Heart left ventricle (tissue), 16 donors: ENCODE measurements around the gene HOXD9. TPM values are rescaled to one million over a fixed set of nuclear protein-coding genes. Genes with fewer than 3 reads are reported as not detected.

Experiments
- ATAC-seq, 4 donors: fragments of 200-7000 bp; cut with Tn5 transposase; one replicate each; pipeline ENCODE4 v1.9.1; 2020 to 2022; ENCODE audit warnings: moderate library complexity in 4 of 4, mild to moderate bottlenecking in 3 of 4, moderate number of reproducible peaks in 1 of 4
- DNase-seq, 5 donors: peaks; one replicate each; pipeline ENCODE4 v3.0.0-alpha.2; 2020
- H3K27ac ChIP-seq, 12 donors: fragments of 200-600 bp; sonication (generic) in 4 of 12; one replicate each; pipeline versions ENCODE4 v1.5.0 to v1.8.0; 2016 to 2022; ENCODE audit warnings: mild to moderate bottlenecking in 2 of 12
- H3K27me3 ChIP-seq, 9 donors: fragments of 200-600 bp; sonication (generic) in 2 of 9; one replicate each; pipeline versions ENCODE4 v1.5.1 to v1.8.0; 2016 to 2022; ENCODE audit warnings: mild to moderate bottlenecking in 3 of 9
- H3K36me3 ChIP-seq, 9 donors: fragments of 200-600 bp; sonication (generic) in 2 of 9; one replicate each; pipeline versions ENCODE4 v1.5.0 to v1.8.0; 2018 to 2022; ENCODE audit warnings: mild to moderate bottlenecking in 2 of 9
- H3K4me1 ChIP-seq, 12 donors: fragments of 200-600 bp; sonication (generic) in 4 of 12; one replicate each; pipeline versions ENCODE4 v1.5.0 to v1.8.0; 2016 to 2022; ENCODE audit warnings: mild to moderate bottlenecking in 3 of 12
- H3K4me3 ChIP-seq, 12 donors: fragments of 200-600 bp; sonication (generic) in 4 of 12; one replicate each; pipeline versions ENCODE4 v1.5.0 to v1.8.0; 2017 to 2022; ENCODE audit warnings: mild to moderate bottlenecking in 9 of 12, moderate library complexity in 4 of 12
- H3K9me3 ChIP-seq, 12 donors: fragments of 200-600 bp; sonication (generic) in 4 of 12; one replicate each; pipeline versions ENCODE4 v1.5.0 to v1.8.0; 2016 to 2022; ENCODE audit warnings: mild to moderate bottlenecking in 1 of 12
- CTCF ChIP-seq, 12 donors: fragments of 200-600 bp; sonication (generic) in 4 of 12; IDR thresholded peaks; one replicate each; pipeline versions ENCODE4 v1.5.0 to v1.8.0; 2018 to 2022; ENCODE audit warnings: antibody characterized with exemption in 12 of 12, mild to moderate bottlenecking in 5 of 12
- POLR2A ChIP-seq, 2 donors: fragments of 450-650 bp; IDR thresholded peaks; one replicate each; pipeline ENCODE4 v1.6.1; 2017; ENCODE audit warnings: antibody characterized with exemption in 2 of 2, mild to moderate bottlenecking in 2 of 2, moderate library complexity in 2 of 2
- WGBS, 4 donors: extraction: QIAGEN DNeasy Blood & Tissue Kit in 2 of 4; methylation state at CpG; one replicate each; pipeline versions ENCODE4 v1.1.5 to v1.1.7; 2013 to 2018; 5-methylcytosine and 5-hydroxymethylcytosine counted together
- intact Hi-C, 10 donors: fragments of 100-400 bp; cut with DNase I; formaldehyde crosslinking; loops; one replicate each; pipeline versions ENCODE4 v1.11.1 to v1.14.2; 2022
- polyA plus RNA-seq, 2 donors: library from polyadenylated mRNA; stranded (reverse); fragments of 200-250 nt; gene quantifications; one replicate each; pipeline ENCODE4 v1.2.3, GENCODE V29; 2013
- total RNA-seq, 9 donors: library from RNA; depleted of rRNA in 2 of 9; stranded (reverse); fragments of >200 nt in 2 of 9; fragmentation: NEBNext Ultra II Directional in 3 of 9; extraction: Animal tissue kit (Norgen Biotek cat#: 25700) in 3 of 9; gene quantifications; one replicate each; pipeline versions ENCODE4 v1.1.0 to v1.2.4, GENCODE V29; 2016 to 2023
- donor health status: ischemic (EF 13 %, LVEDD 7.1; RV severe dilation, severe dysfunction).
- donor health status: healthy with polysubstance abuse.
- donor health status: DM: no; HTN: yes; CAD: no.
- donor health status: DM: no; HTN: no; CAD: no.
- donor health status: ischemic (EF 25% LVEDD 6.9; RV normal size, moderate dysfunction).
- donor health status: ischemic (EF 25% LVEDD 5.7; RV mildly dilated, moderate dysfunction).
- donor health status: healthy.
- donor health status: DM: yes; HTN: yes; CAD: no.
- donor health status: ischemic (EF 35%, LVEDD 5.7; RV mildly dilated, moderate dysfunction).
- donor health status: nonischemic (EF 11% LVEDD 7.7; RV severe dilation, severe dysfunction).
- donor health status: DM: yes; HTN: yes; CAD: no.
- donor health status: PGD.
- donor health status: ischemic (EF 29% LVEDD 5.4; RV normal size, mild dysfunction).
- donor health status: nonischemic (EF 23%, LVEDD 6.1; RV moderate dilation, normal function).

HOXD9 gene
- total and polyA plus RNA-seq, 11 donors, result 0.23 to 0.43 (median 0.40) TPM; not detected in 8

- peak overlapping the region in 11 of 12 donors; percentile 1 to 61 (median 48) for H3K4me3 ChIP-seq
- peak overlapping the region in 3 of 12 donors; percentile 82 to 86 (median 85) for H3K27ac ChIP-seq
Observed at GRCh38 chr2:176128172-176128981, 5.9 kb downstream of the HOXD9 start.

GRCh38 chr2:176128982-176129796 lies 6.7 kb downstream of the HOXD9 start, which contains the start of gene HOXD8:
TSS of gene HOXD8 (plus strand) at chr2:176129705. CDS start at chr2:176130367, 662 bp downstream.
- peaks cover 0 to 32% (median 9%) of the 10 kb centered on the region in 12 donors for H3K4me1 ChIP-seq
- ATAC-seq (peak in 3 of 4 donors; percentile 16 to 59 (median 38)), DNase-seq (peak in 3 of 5 donors; percentile 45 to 71 (median 47))
- peak within 1 kb of the TSS in 10 of 12 donors; percentile 22 to 86 (median 67) for H3K27ac ChIP-seq
- H3K27me3 ChIP-seq, result peaks cover 72 to 100% (median 94%) of the 10 kb centered on the region in 9 donors
- no peaks in the 10 kb centered on the region for H3K36me3 ChIP-seq
- intact Hi-C loops, result loop anchor here (5.0 to 10.0 kb wide), 10 partner anchors 323 to 1018 kb away; no protein-coding TSS in a partner anchor
- no peaks in the 10 kb centered on the region for H3K9me3 ChIP-seq
- WGBS, 4 donors, result 2 to 6% (median 3%) methylated on average over 31 to 64 of the region's 64 CpGs
- TF ChIP-seq POLR2A (IDR thresholded peaks at IDR 0.05) (no peak), CTCF (IDR thresholded peaks at IDR 0.05) (no peak)
- peak within 1 kb of the TSS; percentile 15 to 61 (median 47) for H3K4me3 ChIP-seq

More at GRCh38 chr2:176128172-176128981, 5.9 kb downstream of the HOXD9 start:
- Histone ChIP-seq H3K27me3 (peaks cover 79 to 100% (median 94%) of the 10 kb centered on the region in 9 donors), H3K9me3 (no peaks in the 10 kb centered on the region), H3K36me3 (no peaks in the 10 kb centered on the region), H3K4me1 (peaks cover 0 to 35% (median 11%) of the 10 kb centered on the region in 12 donors)
- no peak for DNase-seq
- WGBS, 4 donors, result 8 to 17% (median 15%) methylated on average over 48 to 49 of the region's 49 CpGs
- no peak for ATAC-seq
- intact Hi-C loops, result loop anchor here (5.0 to 10.0 kb wide), 10 partner anchors 324 to 1019 kb away; no protein-coding TSS in a partner anchor
- TF ChIP-seq POLR2A (IDR thresholded peaks at IDR 0.05) (no peak), CTCF (IDR thresholded peaks at IDR 0.05) (no peak)

GRCh38 chr2:176129813-176130146 lies 7.3 kb downstream of the HOXD9 start:
- H3K27ac ChIP-seq, result peak overlapping the region in 9 of 12 donors; percentile 21 to 86 (median 71)
- intact Hi-C loops, result loop anchor here (5.0 to 10.0 kb wide), 10 partner anchors 323 to 1018 kb away; no protein-coding TSS in a partner anchor
- H3K36me3 ChIP-seq, result no peaks in the 10 kb centered on the region
- WGBS, 4 donors, result 1 to 4% (median 2%) methylated on average over 29 to 43 of the region's 43 CpGs; no CpG with 5 or more reads in 1 of the 4 donors
- DNase-seq, result peak in 1 of 5 donors; percentile 33
- H3K27me3 ChIP-seq, result peaks cover 68 to 100% (median 94%) of the 10 kb centered on the region in 9 donors
- TF ChIP-seq CTCF (IDR thresholded peaks at IDR 0.05), result no peak
- TF ChIP-seq POLR2A (IDR thresholded peaks at IDR 0.05), result no peak
- H3K9me3 ChIP-seq, result no peaks in the 10 kb centered on the region
- H3K4me1 ChIP-seq, result peaks cover 0 to 32% (median 9%) of the 10 kb centered on the region in 12 donors
- peak in 2 of 4 donors; percentile 17 to 55 for ATAC-seq
- H3K4me3 ChIP-seq, result peak overlapping the region; percentile 15 to 61 (median 47)
